HG02852 (cell line): ENCODE data around the gene FARP1.

Experiments
- ATAC-seq: cut with Tn5 transposase; IDR thresholded peaks from one replicate; pipeline ENCODE4 v1.9.1; 2021; ENCODE audit warnings: mild to moderate bottlenecking, moderate library complexity; ENCODE audit not compliant: unreplicated experiment

Gene FARP1

DNA sequence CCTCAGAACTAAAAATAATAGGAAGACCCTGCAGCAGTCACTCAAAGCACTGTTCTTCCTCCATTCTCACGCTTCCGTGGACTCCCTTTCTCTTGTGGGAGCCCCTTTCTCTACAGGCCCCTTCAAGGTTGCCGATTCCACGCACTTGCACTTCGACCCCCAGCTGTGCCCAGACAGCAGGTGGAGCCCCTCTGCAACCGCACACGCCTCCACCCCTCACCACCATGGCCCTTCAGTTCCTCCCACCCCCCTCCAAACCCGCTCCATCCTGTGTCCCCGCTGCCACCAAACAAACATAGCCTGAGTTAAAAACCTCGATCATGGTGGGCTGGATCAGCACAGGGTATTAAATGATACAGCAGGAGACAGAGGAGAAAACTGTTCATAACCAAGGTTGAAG, 331.4 kb downstream of the FARP1 start:
- ATAC-seq = no peak

DNA sequence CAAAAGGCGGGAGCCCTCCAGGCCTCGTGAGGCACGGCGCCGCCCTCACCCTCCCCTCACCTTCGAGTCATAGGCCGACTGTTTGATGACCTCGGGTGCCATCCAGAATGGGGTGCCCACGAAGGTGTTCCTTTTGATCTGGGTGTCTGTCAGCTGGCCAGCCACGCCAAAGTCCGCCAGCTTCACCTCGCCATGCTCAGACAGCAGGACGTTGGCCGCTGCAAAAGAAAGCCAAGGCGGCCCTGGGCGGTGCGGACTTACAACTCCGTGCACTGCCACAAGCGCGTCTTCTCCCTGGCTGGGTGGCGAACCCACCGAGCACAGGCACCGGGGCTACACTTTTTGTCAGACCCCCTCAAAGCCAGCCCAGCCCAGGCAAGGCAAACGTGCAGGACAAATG, 331.9 kb downstream of the FARP1 start:
- no peak for ATAC-seq

DNA sequence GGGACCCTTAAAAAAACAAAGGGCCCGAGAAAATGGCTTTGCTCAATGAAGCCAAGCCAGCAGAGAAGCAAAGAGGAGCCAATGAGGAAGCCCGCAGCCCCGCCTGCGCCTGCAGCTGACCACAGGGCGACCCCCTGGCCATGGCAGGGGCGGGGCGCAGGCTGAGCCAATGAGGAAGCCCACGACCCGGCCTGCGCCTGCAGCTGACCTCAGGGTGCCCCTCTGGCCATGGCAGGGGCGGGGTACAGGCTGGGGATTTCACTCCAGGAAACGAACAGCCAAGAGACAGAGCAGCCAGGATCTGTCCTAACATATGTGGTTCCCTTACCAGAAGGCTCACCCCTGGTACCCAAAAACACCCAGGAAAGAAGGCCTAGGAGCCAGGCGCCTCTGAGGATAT, 332.6 kb downstream of the FARP1 start:
- no peak for ATAC-seq

DNA sequence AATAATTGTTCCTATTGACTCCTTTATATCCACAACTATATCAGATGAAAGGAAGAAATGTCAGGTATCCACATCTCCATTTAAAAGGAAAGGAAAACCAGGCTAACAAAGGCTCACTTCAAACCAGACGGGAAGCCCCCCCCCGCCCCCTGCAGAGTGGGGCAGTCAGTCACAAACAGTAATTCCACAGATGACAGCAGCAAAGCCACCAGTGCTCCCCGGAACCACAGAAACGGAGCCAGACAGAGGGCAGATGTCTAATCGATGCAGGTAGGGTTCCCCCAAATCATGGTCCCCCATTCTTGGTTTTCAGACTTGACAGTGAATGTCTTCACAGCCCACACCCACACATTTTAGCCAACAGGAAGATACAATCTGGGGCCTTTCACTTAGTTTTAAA, 333.2 kb downstream of the FARP1 start:
- peak; percentile 36 for ATAC-seq

DNA sequence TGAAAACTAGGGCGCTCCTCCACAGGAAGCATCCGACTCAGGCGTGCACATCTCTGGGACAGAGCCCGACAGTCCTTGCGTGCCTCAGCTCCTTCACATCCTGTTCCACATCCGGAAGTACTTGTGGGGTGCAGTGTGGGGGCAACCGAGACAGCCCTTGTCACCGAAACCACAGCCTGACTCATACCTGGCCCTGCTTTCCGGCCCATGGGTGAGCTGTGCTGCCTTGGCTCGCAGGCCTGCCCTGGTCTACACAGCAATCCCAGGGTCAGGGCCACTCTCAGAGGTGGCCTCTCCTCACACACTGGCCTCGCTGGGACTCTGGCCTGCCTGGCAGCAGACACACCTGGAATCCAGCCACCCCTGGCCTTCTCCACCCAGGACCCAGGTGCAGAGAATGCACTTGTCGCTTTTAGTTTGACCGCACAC, 333.7 kb downstream of the FARP1 start:
- ATAC-seq = peak; percentile 91

DNA sequence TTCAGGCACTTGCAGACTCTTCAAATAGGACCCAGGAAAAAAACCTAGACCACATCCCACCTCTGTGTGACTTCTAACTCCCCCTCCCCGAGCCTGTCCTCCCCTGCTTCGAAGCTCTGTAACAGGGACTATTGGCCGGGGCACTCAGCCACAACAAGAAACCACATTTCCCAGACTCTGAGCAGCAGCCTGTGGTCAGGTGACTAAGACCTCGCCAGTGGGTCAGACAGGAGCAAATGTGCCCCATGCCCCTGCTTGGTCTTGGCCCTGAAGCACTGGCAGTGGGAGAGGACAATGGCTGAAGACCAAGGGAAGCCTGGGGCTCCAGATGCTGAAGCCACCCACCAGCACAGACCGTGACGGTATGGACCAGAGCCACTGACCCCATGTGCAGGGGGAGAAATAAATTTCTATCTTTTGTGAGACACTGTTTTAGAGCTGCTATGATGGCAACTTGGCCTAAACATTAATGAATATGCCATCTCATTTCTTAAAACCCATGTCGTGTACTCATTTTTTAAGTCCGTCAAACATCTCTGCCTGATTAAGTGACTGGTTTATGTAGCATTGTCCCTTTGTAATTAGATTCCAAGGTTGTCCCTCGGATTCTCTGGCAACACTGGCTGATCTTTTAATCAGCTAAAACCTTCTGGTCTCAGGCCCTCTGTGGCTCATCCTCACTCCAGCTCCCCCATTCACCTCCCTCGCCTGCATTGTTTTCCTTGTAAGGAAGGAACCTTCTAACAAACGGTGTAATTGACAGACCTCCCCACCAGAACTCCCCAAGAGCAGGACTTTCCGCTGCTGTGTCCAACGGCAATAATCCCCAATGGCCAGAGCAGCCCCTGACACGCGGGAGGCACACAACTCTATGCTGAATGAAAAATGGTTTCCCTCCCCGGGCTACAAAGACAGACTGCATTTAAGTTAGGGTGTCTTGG, 335.6 kb downstream of the FARP1 start:
- ATAC-seq = peak; percentile 20

DNA sequence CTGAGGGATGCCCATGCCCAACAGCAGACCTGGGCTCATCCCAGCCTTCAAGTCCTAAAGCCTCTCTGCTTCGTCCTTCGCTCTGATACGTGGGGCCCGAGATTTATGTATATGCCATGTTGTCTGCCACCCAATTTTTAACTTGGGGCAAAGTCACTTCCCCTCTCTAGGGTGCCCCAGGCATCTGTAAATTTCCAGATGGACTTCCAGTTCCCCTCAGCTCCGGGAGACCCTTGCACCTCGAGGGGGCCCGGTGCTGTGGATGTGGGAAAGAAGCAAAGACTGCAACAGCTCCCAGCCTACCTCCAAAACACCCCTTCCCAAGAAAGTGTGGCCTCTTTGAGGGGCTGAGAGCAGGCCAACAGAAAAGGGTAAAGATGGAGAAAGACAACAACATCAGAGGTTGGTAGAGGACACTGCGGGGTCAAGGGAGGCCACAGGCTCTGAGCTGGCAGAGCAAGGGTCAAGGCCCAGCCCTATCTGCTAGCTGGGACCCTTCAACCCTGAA, 336.7 kb downstream of the FARP1 start:
- ATAC-seq = no peak

DNA sequence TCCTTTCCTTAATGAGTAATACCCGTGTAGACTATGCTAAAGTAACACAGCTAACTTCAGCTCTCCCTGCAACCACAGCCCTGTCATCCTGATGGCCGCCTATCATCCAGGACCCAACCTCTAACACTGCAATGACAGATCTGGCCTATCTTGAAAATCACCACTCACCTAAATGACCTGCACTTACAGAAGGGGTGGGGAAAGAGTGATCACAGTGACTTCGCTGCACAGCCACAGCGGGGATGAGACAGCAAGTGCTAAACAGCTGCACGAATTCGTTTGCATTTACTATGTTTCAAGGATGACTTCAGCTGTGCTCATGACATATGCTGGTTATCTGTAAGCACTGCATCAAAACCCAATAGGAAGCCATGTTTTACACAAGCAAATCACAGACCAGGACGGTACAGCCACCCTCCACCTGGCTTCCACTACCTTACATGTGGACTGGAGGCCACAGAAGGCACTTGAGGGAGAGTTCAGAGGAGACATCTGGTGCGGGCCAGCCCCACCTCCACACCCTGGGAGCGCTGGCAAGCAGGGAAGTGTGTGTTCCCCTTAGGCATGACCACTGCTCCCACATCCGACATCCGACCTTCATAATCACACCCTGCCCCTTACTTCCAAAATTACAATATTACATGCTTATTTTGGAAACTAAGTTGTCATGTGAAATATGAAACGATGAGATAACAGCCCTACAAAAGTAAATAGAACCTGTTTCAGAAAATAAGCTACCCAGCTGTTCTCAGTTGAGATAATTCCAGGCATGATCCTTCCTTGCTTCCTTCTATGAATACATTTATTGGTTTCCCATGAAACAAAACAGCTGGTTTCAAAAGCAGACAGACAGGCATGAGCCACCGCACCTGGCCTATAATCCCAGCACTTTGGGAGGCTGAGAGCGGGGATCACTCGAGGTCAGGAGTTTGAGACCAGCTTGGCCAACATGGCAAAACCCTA, 338.3 kb downstream of the FARP1 start:
- peak; percentile 32 for ATAC-seq

DNA sequence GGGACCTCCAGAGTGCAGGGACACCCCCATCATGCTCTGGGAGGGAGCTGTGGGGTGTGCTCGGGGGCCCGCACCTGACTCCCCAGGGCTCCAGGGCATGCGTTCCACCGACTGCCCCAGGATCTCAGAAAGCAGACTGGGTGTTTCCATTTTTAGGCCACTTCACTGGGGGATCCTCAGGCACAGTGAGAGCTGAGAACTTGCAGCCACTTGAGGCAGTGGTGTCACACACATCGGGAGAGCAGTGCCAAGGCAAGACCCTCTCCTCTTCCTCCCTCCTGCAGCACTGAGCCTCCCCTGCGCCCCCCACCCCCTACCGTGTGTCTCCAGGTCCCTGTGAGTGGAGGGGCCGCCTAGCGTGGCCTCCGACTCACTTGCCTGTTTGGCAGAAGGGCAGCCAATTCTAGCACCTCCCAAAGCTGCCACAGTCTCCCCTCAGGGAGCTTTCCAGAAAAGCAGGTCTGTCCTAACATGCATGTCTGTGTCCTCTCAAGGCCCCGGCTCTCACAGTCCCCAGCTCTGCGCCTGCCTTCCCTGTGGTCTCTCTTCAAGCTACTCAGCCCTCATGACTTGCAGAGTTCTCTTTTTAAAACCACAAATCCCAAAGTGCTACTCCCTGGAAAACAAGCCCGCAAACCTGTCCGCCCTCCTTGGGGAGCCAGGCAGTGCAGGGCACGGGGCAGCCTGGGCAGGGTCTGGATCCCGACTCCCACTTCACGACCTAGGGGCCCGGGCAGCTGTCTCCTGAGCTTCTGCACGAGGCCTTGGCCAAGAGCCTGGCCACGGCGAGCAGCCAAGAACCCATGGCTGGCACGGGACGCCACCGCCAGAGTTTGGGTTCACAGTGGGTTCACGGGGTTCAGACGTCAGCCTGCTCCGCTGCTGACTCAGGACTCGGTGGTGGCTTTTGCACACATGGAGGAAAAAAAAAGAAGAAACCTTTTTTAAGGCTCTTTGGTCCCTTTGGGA, 339.9 kb downstream of the FARP1 start:
- ATAC-seq = no peak

DNA sequence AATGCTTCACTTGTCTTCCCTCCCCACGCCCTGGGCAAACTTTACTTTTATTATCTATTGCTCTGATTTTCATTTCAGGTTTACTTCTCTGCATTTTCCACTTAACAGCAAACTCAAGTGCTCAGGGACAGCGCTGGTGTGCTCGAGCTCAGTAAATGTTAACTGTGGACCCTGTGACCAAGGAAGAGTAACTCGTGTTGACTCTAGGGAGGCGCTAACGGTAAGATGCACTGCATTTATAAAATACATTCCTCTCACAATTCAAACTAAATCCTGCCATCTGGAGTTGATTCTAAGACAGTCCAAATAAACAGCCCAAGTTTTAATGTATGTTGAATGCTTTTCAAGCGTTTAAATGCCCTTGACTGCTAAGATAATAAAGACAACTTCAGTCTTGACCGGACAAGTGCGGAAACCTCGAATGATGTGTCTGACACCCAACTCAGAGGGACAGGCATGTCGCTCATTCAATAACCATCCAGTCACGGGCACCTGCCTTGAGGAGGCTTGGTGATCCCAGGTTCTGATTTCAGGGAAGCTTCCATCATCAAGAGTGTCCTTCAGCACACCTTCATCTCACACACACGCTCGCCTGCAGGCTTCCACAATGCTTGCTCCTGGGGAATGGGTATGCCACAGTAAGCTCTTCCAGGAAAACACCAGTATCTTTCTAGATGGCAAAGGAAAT, 340.9 kb downstream of the FARP1 start:
- no peak for ATAC-seq

DNA sequence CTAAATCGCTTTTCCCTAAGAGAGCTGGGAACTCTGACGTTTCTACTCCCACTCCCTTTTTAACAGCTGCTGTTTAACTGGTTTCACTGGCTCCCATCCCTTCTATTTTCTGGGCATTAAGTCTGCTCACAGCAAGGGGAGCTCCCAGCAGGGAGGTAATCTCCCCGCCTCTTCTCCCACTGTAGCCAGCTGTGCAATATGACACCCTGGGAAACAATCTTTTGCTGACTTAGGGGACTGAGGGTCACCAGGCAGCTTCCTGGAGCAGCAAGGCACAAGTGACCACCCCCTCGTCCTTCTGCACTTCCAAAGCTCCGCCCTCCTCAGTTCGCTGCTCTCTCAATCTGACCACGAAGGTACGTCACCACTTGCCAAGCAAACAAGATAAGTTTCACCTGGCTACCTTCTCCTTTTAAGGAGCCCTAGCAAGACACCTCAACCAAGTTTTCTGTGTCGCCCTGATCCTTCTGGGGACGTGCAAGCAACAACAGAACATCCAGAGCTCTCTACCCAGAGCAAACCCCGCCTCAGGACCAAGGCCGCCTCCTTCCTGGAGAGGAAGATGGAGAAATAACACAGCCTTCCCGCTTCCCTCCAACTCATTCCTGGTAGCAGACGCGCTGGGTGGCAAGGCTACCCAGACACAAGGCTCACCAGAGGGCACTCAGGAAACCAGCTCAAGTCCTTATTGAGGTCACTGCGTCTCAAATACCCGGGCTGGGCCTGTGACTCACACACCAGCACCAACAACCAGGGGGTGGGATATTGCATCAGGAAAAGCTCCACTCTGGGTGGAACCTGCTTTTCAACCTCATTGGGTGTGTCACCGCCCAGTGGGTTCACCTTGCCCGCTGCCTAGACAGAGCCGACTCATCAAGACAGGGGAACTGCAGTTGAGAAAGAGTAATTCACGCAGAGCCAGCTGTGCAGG, 341.7 kb downstream of the FARP1 start:
- ATAC-seq = peak; percentile 30

DNA sequence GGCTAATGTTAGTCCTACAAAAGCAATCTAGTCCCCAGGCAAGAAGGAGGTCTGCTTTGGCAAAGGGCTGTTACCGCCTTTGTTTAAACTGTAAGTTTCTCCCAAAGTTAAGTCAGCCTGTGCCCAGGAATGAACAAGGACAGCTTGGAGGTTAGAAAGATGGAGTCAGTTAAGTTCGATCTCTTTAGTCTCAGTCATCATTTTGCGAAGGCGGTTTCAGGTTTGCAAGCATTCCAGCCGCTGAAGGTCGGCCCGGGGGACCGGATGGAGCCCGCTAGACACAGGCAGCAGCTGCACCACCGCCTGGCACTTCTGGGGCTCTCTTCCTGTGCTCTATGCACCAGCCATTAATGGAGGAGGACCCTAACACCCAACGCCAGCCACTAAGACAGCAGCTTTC, 342.7 kb downstream of the FARP1 start:
- ATAC-seq = no peak

DNA sequence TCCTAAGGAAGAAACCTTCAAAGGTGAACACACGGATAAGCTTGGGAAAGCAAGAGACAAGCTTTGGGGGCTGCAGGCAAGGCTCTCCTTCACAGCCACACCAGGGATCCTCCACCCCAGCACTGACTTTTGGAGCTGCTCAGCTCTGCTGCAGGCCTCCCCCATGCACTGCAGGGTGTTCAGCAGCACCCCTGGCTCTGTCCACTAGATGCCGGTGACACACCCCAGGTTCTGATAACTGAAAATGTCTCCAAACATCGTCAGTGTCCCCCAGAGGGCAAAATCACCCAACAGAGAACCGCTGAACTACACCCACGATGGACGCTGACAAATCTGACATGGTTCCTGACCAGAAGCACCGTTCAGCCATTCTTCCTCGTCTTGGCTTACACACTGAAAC, 343.5 kb downstream of the FARP1 start:
- no peak for ATAC-seq

DNA sequence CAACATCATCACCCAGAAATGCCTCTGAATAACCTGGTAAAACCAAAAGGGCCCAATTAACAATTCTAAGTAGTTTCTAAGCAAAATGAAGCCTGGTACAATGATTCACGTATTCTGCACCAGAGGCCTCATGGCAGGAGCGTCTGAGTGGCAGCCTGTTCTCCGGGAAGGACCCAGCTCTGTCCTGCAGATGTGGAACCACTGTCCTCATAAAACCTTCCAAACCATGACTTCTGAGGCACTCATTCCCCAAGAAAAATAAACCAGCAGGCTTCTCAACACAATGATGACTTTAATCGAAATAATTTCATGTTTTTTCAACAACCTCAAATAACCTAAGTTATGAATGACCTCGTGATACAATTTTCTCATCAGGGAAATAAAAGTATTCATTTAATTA, 344.1 kb downstream of the FARP1 start:
- no peak for ATAC-seq

DNA sequence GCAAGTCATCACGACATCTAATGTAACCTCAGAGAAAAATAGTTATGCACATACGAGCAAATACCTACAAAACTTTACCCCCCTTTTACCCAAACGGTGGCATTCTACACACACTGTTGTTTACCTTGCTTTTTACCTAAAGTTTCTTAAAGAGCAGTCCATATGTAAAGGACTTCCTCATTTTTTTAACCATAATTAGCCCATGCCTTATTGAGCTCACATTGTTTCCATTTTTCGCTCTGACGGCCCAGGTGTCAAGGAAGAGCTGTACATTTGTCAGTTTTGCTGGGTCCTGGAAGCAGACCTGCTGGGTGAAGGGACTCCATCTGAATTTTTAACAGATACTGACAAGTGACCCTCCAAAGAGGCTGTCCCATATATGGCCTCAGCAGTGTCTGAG, 344.6 kb downstream of the FARP1 start:
- ATAC-seq = no peak

DNA sequence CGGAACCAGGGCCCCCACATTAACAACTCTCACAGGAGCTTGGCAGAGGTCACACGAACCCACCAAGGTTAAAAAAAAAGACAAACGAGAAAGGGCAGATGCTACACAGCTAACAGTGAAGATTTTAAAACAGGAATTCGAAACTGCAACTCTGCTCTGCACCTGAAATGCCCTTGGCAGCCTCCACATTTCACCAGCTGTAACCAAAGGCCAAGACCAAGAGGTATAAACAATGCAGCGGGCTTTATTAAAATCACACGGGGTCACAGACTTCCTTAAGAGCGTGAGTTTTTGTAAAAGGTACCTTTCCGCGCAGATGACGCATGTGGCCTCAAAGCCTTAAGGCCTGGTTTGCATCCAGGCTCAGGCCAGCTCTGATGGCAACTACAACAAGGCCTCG, 345.8 kb downstream of the FARP1 start:
- peak; percentile 58 for ATAC-seq

DNA sequence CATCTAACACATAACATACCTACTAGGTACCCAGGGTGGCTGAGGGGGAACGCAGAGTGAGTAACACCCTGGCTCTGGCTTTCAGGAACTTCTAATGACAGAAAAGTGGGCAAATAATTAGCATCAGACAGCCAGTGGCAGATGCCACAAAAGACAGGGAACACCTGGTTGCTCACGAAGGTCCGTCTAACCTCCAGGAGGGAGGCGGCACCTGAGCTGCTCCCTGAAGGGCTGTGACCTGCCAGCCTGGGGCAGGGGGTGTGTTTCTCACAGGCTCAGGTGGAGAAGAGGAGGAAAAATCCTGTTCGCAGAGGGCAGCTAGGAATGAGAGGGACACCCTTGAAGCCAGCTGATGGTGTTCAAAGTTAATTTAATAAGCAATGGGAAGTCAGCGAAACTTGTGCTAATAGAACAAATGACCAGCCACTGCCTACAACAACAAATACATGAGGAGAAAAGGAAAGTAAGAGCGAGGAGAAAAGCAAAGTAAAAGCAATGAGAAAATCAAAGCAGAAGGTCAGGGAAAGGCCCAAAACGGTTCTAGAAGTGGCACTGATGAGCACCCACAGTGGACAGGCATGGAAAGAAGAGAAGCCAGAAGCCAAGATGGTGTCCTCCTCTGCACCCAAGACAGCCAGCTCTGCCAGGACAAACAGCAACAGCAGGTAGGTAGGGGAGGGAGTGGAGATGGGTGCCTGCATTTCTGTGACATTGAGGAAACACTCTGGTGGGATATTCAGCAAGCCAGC, 346.7 kb downstream of the FARP1 start:
- ATAC-seq = no peak
